GM12865 (cell line): ENCODE results near the gene CFAP20.
A peak's percentile ranks its signal among the peaks of the same experiment; 100 is the strongest.

Source experiments
- DNase-seq: peaks from one replicate; pipeline ENCODE4 v3.0.0; 2010; ENCODE audit warnings: low read depth
- H3K4me3 ChIP-seq: 2 replicates; pipeline ENCODE4 v1.5.1; 2011; ENCODE audit warnings: mild to moderate bottlenecking, low read depth, low read length, control low read depth
- TF ChIP-seq, protein P1 (sequence below): IDR thresholded peaks from 2 replicates; pipeline ENCODE4 v1.5.1; 2011; ENCODE audit warnings: low read length, control low read depth, low read depth, inconsistent platforms; ENCODE audit not compliant: insufficient read depth; ENCODE audit errors: missing control alignments

The CFAP20 gene

DNA sequence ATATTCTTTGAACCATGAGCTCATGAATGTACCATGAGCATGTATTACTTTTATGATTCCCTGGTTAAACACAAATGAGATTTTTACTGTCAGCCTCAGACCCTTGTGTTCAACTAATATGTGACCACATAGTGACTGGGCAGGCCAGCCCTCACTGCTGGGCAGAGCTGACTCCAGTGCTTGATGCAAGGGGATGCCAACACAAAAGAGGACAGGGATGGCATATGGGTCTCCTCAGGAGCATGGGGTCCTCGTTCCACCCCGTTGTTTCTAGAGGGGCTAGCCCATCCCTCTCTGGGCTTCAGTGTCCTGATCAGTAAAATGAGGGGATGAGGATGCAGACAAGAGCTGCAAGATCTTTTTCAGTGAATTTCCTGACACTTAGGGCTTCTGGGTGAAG, 19.3 kb downstream of the CFAP20 start:
- TF ChIP-seq, protein P1, sequence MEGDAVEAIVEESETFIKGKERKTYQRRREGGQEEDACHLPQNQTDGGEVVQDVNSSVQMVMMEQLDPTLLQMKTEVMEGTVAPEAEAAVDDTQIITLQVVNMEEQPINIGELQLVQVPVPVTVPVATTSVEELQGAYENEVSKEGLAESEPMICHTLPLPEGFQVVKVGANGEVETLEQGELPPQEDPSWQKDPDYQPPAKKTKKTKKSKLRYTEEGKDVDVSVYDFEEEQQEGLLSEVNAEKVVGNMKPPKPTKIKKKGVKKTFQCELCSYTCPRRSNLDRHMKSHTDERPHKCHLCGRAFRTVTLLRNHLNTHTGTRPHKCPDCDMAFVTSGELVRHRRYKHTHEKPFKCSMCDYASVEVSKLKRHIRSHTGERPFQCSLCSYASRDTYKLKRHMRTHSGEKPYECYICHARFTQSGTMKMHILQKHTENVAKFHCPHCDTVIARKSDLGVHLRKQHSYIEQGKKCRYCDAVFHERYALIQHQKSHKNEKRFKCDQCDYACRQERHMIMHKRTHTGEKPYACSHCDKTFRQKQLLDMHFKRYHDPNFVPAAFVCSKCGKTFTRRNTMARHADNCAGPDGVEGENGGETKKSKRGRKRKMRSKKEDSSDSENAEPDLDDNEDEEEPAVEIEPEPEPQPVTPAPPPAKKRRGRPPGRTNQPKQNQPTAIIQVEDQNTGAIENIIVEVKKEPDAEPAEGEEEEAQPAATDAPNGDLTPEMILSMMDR, result no peak
- no peak for DNase-seq
- H3K4me3 ChIP-seq, result no peak overlapping the region

DNA sequence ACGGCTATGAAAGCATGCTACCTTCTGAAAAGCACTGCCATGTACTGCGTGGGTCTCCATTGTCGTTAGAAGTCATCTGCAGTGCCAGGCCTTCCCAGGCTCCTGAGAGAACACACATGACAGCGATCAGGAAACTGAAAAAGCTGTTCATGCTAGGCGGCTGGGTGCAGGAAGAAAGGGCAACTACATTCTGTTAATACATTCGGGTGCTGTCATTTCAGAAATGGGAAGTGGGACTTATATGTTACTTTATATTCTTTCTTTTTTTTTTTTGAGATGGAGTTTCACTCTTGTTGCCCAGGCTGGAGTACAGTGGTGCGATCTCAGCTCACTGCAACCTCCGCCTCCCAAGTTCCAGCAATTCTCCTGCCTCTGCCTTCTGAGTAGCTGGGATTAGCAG, 19.9 kb downstream of the CFAP20 start:
- DNase-seq, result no peak
- no peak overlapping the region for H3K4me3 ChIP-seq
- TF ChIP-seq, protein P1, result no peak

DNA sequence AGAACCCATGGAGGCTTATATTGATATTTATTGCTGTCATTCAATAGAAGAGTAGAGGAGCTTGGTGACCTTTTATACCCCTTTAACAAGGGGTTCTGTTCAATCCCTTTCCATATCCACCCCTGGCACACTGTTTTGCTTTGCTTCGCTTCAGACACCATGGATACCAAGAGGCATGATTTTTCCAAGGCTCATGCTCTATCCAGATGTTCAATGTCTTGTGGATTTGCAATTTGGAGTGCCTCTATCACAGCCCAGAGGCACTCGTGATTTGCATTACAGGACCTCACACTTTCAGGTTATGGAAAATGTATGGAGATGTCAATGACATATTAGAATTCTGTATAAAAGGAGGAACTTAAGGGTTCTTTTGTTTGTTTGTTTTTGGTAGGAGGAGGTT, 21.5 kb downstream of the CFAP20 start:
- DNase-seq, result no peak
- TF ChIP-seq, protein P1, result no peak
- no peak overlapping the region for H3K4me3 ChIP-seq

DNA sequence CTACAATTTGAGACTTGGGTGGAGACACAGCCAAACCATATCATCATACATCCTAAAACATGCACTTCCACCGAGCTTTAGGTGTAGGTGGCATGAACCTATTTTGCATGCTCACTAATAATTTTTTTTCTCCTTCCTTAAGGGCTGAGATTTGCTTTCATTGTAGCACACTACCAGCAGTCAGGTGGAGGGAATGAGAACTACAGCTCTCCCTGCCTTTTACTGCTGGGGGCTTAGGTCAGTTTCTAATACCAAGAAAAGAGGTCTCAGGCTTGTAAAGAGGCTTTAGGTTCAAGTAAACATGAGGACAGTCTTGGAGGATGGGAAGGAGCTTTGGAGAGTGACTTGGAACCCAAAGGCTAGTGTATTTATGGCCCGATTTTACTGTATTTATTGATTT, 22.0 kb downstream of the CFAP20 start:
- TF ChIP-seq, protein P1, result no peak
- no peak overlapping the region for H3K4me3 ChIP-seq
- no peak for DNase-seq

DNA sequence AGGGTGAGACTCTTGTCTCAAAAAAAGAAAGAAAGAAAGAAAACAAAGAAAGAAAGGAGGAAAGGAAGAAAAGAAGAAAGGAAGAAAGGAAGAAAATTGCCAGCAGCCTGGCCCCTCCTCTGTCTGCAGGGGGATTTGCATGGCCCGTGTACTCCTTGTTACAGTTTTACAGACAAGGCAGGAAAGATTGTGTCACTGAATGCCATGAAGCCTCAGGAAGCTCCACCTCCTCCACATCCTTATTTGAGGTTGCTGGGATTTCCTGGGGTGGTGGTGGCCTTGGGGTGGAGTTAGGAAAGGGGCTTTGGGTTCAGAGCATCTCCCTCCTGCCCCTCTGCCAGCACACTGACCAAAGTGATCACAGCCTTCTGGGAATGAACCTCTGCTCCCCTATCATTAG, 23.6 kb downstream of the CFAP20 start:
- DNase-seq, result no peak
- no peak overlapping the region for H3K4me3 ChIP-seq
- TF ChIP-seq, protein P1, result no peak

DNA sequence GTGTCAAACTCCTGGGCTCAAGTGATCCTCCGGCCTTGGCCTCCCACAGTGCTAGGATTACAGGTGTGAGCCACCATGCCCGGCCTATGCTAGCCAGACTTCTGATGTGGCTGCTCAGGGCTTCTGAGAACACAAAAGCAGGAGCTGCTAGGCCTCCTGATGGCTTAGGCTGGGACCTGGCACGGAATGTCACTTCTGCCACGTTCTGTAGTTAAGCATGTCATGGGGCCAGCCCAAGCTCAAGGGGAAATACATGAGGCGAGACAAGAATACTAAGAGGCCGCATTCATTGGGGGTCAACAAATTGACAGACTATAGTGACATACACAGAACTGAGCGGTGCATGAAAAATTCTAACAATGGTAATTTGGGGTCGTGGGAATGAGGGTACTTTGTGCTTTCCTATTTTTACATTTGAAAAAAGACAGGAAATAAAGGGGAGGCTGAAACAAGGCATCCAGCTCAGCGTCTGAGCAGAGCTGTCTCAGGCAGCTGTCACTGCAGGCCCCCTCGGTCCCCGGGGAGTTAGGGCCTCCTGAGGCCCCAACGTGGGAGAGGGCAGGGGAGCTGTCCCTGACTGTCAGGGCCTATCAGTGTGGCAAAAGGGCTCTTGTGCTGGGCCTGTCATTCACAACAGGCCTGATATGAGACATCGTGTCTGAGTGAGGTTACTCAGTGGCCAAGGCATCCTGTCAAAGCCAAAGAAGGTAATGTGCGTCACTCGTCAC, 26.4 kb downstream of the CFAP20 start:
- TF ChIP-seq, protein P1, result no peak

DNA sequence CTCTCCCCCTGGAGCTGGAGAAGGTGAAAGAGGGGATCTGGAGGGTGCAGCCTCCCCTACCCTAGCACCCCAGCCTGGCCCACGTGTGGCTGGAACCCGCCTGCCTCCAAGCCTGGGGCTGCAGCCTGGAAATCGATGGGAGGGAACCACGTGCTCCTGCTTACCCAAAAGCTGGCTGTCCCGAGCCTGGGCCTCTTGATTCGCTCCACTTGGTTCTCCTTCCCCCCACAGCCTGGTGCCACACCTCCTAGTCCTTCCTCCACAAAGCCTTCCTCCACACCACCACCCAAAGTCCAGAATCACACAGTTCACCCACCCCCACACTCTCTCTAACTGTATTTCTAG, 29.3 kb downstream of the CFAP20 start:
- TF ChIP-seq, protein P1, result no peak
- H3K4me3 ChIP-seq, result no peak overlapping the region
- no peak for DNase-seq

More for the DNA sequence above, 26.4 kb downstream of the CFAP20 start:
- no peak overlapping the region for H3K4me3 ChIP-seq
- peak; percentile 12 for DNase-seq
